ENCODE results near the gene AMOT.

AMOT gene

GRCh38 chrX:112839856-112840255 is 775 bp downstream of the AMOT start:
- no peak for DNase-seq

- no peak for DNase-seq
Observed at GRCh38 chrX:112837531-112837930, 3.1 kb downstream of the AMOT start.

GRCh38 chrX:112835019-112835418 is 5.6 kb downstream of the AMOT start:
- DNase-seq = no peak

GRCh38 chrX:112834031-112834845 is 6.4 kb downstream of the AMOT start:
- DNase-seq = no peak

- DNase-seq = no peak
Observed at GRCh38 chrX:112832481-112833095, 8.0 kb downstream of the AMOT start.

GRCh38 chrX:112830540-112830939 is 10.1 kb downstream of the AMOT start:
- no peak for DNase-seq

- no peak for DNase-seq
Observed at GRCh38 chrX:112827292-112827903, 13.2 kb downstream of the AMOT start.

GRCh38 chrX:112826023-112826422 is 14.6 kb downstream of the AMOT start:
- DNase-seq = no peak

- DNase-seq = no peak
Observed at GRCh38 chrX:112822892-112823291, 17.7 kb downstream of the AMOT start.

- no peak for DNase-seq
Observed at GRCh38 chrX:112820364-112821268, 20.0 kb downstream of the AMOT start.

- no peak for DNase-seq
Observed at GRCh38 chrX:112819813-112820212, 20.8 kb downstream of the AMOT start.

GRCh38 chrX:112819008-112819640 is 21.5 kb downstream of the AMOT start:
- DNase-seq = no peak

GRCh38 chrX:112818114-112819007 is 22.3 kb downstream of the AMOT start:
- DNase-seq = no peak

- no peak for DNase-seq
Observed at GRCh38 chrX:112816908-112817307, 23.7 kb downstream of the AMOT start.

- no peak for DNase-seq
Observed at GRCh38 chrX:112814496-112814895, 26.1 kb downstream of the AMOT start.

- DNase-seq = no peak
Observed at GRCh38 chrX:112812741-112813140, 27.9 kb downstream of the AMOT start.

- no peak for DNase-seq
Observed at GRCh38 chrX:112808651-112809195, 31.9 kb downstream of the AMOT start.

- no peak for DNase-seq
Observed at GRCh38 chrX:112808007-112808406, 32.6 kb downstream of the AMOT start.

- no peak for DNase-seq
Observed at GRCh38 chrX:112803060-112803459, 37.6 kb downstream of the AMOT start.

GRCh38 chrX:112802541-112802940 is 38.1 kb downstream of the AMOT start:
- DNase-seq = no peak

All from activated CD4-positive, alpha-beta T cell treated with anti-CD3 and anti-CD28 coated beads for 1 hour (primary cell).